ENCODE measurements around the gene ANKRD55.
"Not testable (repeated sequence)": the region's sequence is repeated elsewhere in the genome, so short reads cannot be mapped to it uniquely, and the experiment has no call there.

ANKRD55 gene

DNA sequence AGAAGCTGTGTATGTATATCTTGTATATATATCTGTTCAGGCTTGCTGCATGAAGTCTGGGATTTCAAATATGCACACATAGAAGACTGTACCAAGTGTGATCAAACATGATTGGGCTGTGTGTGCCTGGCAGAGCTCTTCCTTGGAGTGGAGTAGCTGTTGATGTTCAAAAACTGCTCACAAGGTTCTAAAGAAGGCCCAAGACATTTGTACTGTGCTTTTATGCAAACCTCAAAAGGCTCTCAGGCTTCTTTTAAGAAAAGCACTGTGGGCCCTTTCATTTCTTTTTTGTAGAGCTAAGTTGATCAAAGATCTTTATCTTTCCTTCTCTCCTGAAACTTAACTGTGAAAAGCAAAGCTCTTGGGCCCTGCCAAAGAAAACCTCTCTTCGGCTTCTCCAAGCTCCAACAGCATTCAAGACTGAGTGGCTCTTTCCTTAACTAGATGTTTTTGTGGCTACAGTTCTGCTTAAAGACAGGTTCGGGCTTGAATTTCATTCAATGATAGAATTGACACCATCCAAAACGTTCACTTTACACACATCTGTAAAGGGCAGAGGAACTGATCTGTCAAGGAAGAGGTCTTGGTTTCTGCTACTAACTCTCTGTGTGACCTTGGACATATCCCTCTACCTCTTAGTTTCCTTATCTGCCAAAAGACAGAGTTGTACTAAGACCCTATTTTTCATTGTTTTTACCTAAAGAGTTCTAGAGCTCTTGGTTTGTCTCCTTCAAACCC, 132.5 kb downstream of the ANKRD55 start:
- DNase-seq = no peak

DNA sequence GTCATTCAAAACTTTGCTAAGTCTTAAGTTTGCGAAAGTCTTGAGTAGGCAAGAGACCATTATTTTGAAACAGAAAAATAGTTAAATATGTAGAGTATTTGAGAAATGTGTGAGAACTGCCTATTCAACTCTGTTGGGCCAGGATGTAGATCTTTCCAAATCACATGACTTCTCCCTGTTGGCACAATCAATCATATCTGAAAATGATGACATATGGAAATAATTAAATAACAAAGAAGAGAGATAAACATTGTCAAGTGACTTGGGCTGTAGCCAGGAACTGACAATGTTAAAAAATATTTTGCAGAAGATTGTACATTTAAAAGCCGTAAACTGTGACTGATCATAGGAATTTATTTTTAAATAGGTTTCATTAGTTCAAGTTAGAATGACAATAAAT, 133.8 kb downstream of the ANKRD55 start:
- no peak for DNase-seq

DNA sequence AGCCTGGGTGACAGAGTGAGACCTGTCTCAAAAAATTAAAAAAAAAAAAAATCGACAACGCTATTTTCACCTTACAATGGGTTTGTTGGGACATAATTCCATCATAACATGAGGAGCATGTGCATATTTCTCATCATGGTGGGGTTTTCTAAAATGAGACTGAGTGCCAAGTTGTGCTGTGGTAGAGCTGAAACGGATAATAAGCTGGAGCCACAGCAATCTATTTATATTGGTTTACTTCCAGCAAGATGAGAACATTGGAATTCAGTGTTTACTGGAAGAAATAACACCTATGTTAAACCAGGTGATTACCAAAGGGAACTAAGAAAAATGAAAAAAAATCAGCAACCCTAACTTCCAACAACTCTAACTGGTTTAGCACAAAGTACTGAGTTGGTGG, 136.1 kb downstream of the ANKRD55 start:
- no peak for DNase-seq

DNA sequence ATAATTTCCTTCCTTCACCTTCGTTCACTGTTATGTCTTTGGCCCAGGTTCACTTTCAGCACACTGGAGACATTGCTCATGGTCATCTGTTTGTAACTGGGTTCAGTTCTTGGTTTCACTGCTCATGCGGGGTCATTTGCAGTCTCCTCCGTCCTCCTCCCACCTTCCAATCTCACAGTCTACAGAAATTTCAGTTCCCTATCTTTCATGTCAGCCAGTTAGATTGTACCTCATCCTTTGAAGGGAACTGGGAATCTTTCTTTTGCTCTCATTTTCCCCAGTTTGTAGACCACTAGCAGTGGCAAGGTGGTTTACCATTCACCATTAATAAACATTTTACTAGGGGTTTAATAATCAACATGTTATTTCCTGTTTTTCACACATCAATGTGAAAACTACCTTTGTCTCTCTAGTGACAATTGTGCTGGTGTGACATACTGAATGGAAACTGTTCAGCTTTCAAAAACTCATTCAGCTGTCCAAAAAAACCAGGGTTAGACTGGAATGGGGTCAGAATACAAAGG, 137.5 kb downstream of the ANKRD55 start:
- no peak for DNase-seq

DNA sequence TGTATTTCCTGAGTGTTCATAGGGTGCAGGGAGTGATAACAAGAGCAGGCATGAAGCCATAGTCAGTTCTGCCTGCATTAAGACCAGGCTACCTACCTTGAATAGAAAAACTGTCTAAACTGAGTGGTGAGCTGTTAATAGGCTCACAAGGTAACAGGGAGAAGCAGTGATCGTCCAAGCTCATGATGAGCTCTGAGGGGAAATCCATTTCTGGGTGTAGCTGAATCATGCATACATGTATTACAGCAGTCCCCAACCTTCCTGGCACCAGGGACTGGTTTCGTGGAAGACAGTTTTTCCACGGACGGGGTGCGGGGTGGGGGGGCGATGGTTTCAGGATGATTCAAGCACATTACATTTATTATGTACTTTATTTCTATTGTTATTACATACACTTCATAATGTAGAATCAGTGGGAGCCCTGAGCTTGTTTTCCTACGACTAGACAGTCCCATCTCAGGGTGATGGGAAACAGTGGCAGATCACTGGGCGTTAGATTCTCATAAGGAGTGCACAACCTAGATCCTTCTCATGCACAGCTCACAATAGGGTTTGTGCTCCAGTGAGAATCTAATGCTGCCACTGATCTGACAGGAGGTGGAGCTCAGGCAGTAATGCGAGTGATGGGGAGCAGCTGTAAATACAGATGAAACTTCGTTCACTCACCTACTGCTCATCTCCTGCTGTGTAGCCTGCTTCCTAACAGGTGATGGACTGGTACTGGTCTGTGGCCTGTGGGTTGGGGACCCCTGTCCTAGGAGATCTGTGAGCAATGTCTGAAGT, 138.4 kb downstream of the ANKRD55 start:
- DNase-seq = no peak

DNA sequence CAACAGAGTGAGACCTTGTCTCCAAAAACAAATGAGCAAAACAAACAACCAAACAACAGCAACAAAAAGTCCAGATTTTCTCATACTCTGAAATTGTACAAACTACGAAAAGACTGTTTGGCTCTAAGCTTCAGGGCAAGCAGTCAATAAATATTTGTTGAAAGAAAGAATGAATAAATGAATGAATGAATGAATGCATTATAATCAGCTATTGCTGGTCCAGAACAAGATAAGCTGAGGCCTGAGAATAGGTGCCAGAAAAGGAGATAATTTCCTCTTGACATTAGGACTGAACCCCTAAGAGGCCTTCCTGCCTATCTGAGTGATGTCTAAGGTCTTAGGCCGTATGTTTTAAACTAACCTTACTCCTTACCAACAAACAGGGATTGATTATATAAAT, 139.2 kb downstream of the ANKRD55 start:
- DNase-seq = no peak

DNA sequence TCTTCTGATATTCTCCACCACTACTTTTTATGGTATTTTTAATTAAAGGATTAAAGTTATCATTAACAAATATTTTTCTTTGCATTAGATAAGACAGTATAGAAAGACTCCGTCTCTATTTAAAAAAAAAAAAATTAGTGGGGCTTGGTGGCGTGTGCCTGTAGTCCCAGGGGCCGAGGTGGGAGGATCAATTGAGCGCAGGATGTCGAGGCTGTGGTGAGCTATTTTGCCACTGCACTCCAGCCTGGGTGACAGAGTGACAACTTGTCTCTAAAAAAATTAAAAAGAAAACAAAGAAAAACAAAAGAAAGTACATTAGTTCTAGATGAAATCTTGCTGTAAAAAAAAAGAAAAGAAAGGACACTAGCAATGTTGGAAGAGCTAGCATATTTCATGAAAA, 141.0 kb downstream of the ANKRD55 start:
- no peak for DNase-seq

DNA sequence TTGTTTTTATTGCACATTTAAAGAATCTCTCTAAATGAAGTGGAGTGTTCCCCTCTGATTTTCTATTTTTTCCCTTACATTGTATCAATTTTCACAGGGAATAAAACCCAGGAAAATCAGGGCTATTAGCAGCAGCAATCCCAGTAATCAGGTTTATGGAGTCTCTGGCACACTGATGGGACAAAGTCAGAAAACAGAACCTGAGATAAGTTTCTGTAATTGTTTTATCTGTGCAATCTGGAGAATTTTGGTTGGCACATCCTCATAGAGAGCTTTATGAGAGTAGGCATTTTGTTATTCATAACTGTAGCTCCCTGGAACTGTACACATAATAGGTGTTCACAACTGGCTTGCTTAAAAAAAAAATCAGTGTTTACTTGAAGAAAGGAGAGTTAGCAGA, 141.5 kb downstream of the ANKRD55 start:
- DNase-seq = no peak

DNA sequence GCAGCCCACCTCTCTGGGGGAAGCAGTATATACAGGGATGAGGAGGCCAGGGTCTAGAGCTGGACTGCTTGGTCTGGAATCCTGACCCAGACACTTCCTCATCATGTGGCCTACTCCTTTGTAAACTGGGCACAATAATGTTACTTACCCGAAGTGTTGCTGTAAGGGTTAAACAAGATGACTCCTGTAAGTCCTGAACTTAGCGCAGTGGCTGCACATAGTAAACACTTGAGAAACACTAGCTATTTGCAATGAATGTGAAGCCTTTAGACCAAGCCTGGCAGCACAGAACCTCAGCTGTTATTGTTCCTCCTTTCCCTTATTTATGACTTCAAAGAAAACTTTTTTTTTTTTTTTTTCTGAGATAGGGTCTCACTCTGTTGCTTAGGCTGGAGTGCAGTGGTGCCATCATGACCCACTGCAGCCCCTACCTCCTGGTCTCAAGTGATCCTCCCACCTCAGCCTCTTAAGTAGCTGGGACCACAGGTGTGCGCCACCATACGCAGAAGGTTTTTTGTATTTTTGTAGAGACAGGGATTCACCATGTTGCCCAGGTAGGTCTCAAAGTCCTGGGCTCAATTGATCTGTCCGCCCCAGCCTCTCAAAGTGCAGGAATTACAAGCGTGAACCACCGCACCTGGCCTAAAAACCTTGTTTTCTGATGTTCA, 142.2 kb downstream of the ANKRD55 start:
- DNase-seq = peak; percentile 26

DNA sequence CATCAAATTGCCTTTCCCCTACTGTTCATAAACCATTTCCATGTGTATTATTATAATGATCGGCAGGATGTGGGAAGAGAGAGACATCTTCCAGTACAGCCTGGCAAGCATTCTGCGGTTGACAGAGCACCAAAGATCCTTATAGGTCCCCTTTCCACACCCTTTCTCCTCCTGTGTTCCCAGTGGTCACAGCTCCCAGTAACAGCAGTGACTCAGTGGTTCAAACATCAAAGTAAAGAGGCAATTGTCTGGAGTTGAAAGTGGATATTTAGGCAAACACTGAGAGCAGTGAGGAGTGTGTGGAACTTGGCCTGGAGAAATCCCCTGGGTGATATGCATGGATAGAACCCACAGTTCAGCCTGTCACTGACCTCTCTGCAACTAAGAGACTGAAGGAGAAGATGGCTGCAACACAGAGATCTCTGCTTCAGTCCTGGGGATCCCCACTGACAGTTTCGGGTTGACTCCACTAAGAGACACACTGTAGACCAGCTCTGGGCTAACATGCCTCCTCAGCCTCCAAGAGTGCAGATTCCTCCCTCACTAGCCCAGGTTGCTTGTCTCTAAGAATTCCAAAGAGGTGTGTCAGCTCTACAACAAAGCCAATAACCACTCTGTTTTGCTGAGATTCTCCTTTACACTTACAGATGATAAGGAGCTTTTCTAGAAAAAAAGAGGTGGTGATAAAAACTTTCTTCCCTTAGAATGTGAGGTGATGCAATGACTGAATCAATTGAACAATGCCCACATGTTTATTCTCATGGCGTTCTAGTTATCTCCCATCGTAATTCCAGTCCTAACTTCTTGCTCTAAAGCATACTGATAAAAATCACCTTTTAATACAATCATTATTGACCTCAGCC, 143.9 kb downstream of the ANKRD55 start:
- DNase-seq = no peak

DNA sequence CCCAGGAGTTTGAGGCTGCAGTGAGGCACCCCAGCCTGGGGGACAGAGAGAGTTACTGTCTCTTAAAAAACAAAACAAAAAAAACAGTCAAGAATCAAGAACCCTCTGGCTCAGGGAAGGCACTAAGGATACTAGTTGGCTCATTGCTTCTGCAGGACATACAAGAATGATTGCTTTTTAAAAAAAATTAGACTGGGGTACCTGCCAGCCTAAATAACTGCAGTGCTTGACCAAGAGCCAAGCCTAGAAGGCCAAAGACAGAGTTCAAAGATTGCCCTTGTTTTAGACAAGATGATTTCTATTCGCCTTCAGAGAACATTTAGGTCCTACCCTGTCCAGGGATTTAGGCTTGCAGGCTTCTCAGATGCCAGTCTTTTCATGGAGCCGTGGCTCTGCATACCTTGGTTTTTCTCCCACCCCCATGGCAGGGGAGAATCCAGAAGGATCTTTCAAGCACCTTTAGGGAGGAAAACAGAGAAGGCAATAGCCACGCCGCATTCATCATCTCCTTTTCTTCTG, 144.6 kb downstream of the ANKRD55 start:
- no peak for DNase-seq

DNA sequence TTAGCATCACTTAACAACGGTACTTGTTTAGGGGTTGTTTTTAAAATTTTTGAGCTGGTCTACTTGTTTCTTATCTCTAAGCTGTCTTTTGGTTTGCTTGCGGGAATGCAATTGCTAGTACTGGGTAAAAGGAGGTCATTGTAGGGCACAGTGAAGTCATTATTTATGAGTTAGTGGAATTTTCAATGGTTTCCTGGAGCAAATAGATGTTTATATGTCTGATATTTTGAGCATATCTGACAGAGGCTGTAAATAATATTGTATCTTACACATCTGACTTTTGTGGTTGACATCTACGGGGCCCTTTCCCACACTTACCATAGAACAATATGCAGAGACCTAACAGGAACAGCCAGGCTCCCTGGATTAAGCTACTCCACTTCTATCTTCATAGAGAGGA, 147.9 kb downstream of the ANKRD55 start:
- DNase-seq = no peak

DNA sequence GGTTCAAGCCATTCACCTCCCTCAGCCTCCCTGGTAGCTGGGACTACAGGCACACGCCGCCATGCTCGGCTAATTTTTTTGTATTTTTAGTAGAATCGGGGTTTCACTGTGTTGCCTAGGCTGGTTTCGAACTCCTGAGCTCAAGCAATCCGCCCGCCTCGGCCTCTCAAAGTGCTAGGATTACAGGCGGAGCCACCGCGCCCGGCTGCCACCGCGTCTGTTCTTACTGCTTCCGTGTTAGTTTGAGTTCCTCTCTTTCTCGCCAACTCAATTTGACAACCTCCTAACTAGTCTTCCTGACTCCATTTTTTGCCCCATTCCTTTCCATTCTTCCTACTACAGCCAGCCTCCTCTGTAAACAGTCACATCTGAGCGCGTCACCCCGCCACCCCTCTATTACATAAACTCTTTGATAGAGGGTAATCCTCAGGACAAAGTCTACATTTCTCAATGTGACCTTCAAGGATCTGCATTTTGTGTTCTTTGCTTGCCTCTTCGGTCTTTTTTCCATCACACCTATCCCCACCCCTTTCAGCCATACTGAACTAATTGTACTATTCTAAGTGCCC, 149.8 kb downstream of the ANKRD55 start:
- no peak for DNase-seq

DNA sequence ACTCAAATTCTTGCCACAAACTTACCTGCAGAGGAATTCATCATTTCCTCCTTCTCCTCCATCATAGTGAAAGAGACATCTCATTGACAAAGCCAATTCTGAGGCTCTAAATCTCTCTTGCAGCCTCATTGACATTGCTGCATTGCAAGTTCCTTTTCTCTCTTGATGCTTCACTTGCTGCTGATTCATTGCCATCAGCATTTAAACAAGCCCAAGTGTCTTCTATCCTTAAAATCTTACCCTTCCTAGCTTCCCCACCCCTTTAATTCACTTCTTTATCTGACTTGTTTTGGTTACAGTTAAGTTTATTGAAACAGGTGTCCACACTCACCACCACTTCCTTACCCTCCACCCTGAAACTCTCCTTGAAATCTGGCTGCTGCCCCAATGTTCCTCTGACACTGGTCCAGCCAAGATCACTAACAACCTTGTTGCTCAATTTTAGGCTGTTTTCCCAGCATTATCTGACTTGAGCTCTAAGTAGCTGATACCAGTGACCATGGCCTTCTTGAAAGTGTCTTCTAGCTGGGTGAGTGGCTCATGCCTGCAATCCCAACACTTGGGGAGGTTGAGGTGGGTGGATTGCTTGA, 152.0 kb downstream of the ANKRD55 start:
- DNase-seq = not testable (repeated sequence)

DNA sequence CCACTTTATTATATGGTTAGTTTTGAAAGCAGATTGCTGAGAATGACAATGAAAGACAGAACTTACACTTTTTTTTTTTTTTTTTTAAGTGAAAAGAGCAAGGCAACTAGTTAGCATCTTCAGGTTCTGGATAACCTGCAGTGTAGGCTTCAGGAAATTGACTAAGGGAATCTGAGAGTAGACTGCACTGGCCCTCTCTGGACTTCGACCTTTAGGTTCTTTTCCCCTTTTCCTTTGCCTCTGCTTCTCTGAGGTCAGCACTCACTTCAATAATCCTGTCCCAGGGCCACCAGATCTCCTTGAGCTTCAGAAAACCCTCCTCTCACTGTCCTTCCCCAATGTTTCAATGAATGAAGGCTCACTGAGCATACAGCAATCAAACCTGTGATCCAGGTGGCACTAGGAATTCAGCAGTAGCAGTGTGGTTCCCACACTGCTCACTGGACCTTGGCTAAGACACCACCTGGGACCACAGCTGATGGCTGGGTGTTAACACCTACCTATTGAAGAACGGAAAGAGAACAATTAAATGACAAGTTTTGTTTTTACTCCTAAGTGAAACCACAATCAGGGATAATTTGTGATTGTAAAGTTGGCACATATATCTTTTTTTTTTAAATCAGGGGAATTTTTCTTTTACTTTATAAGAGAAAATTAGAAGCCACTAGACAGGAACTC, 152.6 kb downstream of the ANKRD55 start:
- DNase-seq = no peak

DNA sequence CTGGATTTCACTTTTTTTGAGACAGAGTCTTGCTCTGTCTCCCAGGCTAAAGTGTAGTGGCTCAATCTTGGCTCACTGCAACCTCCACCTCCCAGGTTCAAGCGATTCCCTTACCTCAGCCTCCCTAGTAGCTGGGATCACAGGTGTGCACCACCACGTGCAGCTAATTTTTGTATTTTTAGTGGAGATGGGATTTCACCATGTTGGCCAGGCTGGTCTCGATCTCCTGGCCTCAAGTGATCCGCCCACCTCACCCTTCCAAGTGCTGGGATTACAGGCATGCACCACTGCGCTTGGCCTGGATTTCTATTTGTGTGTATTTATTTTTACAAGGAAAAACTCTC, 154.0 kb downstream of the ANKRD55 start:
- DNase-seq = not testable (repeated sequence)

DNA sequence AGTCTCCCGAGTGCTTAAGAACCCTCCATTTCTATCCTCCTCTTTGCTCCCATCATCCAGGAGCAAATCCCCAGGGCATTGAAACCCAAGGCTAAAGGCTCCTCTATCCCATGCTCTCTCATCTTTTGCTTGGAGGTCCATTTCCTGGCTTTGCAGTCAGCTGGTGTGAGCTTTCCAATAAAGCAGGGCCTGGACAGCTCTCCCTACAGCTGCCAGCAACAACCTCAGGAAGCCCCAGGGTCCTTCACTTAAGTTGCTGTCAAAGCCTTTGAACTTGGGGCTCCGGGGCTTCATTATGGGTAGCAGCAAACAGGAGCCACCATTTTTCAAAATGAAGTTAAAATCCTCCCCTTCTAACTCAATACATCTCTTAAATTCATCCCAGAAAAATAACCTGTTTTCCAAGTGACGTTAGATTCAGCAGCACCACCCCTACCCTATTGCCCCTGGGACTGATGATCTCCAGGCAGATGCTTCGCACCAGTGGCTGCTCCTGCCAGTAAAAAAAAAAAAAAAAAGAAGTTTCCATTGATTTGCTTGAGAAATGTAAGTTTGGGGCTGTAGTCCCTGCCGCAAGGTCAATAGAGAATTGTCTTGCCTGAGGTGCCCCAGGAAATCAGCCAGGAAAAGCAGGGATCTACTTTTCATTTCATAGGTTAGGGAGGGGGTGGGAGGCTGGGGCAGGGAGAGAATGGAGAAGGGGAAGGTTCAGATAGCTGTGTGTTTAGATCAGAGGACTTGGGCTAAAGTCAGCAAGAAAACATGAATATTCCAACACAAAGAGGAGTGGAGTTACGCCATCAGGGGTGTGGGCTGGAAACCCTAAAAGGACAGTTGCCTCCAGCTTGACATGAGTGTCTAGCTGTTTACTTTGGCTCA, 154.6 kb downstream of the ANKRD55 start:
- no peak for DNase-seq

DNA sequence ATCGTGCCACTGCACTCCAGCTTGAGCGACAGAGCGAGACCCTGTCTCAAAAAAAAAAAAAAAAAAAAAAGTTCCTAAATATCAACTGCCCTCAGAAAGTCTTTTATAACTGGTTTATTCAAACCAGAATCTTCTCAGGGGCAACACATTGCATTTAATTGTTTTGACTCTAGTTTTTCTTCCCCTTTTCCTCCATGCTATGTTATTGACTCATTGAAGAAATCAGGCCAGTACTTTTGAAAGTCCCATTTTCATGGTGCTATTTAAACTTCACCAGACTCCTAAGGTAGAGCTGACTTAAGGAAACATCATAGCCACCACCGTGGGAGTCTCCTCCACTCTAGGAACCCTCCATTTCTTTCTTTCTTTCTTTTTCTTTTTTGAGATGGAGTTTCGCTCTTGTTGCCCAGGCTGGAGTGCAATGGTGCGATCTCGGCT, 155.3 kb downstream of the ANKRD55 start:
- DNase-seq = no peak

DNA sequence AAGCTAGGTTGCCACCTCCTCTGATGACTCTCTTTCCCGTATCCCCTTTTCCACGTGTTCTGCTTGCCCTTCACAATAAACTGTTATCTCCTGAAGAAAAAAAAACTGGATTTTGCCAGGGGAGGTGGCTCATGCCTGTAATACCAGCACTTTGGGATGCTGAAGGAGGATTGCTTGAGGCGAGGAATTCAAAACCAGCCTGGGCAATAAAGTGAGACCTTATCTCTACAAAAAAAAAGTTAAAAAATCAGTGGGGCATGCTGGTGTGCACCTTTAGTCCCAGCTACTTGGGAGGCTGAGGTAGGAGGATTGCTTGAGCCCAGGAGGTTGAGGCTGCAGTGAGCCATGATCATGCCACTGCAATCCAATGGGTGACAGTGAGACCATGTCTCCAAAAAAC, 156.6 kb downstream of the ANKRD55 start:
- no peak for DNase-seq

DNA sequence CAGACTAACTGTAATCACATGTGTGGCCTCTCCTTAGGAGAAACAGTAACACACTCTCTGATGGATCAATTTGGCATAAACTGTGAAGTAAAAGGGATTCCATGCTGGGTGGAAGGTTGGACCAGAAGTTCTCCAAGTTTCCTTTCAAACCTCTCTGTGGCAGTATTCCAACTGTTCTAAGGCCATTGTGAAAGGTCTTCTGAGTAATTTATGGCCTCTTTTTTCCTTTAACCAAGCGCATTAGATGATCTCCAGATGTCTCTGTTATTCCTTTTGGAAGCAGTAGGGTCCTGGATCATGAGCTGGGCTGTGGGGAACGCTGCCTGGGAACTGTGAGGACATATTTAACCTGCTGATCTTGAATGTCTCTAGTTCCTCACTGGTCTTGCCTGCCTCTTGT, 157.8 kb downstream of the ANKRD55 start:
- no peak for DNase-seq

Data from NCI-H510A treated with DMSO at 0.1 percent for 48 hours (cell line).